Astrocyte of the spinal cord (primary cell): ENCODE results near the gene BABAM2.

Experiments
- DNase-seq: peaks from one replicate; pipeline ENCODE4 v3.0.0; 2011; ENCODE audit warnings: low read depth, low spot score
- H3K4me3 ChIP-seq: 2 replicates; pipeline ENCODE4 v1.5.1; 2011; ENCODE audit warnings: low read depth, mild to moderate bottlenecking, low read length, moderate library complexity
- in situ Hi-C: cut with HindIII; loops from 2 replicates; pipeline ENCODE4 v1.10.0; 2017; ENCODE audit warnings: low sequenced_read_pairs
- TF ChIP-seq, protein P1 (sequence below): IDR thresholded peaks from 2 replicates; pipeline ENCODE4 v1.5.1; 2012; ENCODE audit warnings: low read depth, mild to moderate bottlenecking, low read length, inconsistent platforms

The BABAM2 gene

DNA sequence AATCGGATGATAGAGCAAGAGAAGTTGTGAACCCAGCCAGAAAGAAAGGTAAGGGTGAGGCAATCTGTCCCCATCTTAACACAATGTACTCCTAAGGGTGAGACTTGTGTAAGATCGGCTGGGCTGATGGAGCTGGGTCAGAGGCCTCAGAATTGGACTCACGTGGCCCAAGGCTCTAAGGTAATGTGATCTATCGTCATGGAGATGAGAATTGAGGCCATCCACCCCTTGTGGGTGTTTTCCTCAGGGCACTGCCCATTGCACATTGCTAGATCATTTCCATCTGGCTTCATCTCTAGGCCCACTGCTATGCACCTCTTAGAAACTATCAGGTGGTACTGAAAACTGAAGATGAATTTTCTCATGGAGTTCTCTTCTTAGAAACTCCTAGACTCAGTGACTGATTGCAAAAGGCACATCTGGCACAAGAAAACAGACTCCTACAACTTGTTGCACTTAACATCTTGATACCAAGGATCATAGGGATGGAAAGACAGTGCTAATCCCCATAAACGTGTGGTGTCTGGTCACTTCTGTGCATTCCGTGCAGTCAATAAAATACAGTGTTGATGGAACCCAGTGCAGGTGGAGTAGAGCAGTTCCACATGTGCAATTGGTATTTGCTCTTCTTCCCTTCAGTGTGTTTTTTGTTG lies 273.2 kb downstream of the BABAM2 start:
- TF ChIP-seq, protein P1, sequence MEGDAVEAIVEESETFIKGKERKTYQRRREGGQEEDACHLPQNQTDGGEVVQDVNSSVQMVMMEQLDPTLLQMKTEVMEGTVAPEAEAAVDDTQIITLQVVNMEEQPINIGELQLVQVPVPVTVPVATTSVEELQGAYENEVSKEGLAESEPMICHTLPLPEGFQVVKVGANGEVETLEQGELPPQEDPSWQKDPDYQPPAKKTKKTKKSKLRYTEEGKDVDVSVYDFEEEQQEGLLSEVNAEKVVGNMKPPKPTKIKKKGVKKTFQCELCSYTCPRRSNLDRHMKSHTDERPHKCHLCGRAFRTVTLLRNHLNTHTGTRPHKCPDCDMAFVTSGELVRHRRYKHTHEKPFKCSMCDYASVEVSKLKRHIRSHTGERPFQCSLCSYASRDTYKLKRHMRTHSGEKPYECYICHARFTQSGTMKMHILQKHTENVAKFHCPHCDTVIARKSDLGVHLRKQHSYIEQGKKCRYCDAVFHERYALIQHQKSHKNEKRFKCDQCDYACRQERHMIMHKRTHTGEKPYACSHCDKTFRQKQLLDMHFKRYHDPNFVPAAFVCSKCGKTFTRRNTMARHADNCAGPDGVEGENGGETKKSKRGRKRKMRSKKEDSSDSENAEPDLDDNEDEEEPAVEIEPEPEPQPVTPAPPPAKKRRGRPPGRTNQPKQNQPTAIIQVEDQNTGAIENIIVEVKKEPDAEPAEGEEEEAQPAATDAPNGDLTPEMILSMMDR = no peak
- no peak for DNase-seq
- no peak overlapping the region for H3K4me3 ChIP-seq
- in situ Hi-C loops = no loop called here

DNA sequence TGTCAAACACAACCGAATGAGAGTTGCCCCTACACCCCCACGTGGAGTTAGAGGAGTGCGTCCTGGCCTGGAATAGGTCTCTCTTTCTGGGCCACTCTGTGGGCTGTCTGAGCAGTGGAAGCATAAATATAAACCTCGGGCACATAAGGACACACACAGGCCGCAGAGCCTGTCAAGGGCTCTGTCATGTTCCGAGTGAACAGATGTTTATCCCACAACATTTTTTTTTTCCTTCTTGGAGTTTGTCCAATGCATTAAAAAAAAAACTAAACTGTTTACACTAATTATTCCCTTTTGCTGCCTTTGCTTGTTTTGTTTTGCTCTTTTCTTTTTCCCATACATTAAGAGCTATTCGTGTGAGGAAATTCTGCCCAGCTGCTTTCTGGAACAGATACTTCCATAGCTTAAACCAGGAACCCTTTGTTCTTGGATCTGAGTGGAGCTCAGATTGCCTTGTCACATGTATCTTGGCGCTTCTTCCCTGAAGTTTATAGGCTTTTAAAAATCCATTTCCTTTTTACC lies 273.8 kb downstream of the BABAM2 start:
- DNase-seq = no peak
- in situ Hi-C loops = no loop called here
- no peak overlapping the region for H3K4me3 ChIP-seq
- TF ChIP-seq, protein P1 = no peak

DNA sequence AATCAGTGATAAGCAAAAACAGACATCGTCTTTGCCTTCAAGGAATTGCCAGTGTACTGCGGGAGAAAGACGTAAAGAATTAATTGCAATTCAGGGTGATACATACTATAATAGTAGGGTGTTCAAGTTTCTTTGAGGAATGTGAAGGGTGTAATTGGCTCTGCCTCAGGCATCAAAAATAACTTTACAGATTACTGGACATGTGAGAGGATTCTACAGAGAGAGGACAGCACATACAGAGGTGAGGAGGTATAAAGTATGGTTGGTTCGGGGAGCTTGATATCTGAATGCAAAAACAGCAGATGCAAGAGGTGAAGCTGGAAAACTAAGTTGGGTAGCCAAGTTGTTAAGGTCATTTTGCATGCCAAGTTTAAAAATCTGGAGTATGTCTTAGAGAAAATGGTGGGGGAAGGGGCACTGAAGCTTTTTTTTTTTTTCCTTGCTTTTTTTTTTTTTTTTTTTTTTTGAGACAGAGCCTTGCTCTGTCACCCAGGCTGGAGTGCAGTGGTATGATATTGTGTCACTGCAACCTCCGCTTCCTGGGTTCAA lies 274.6 kb downstream of the BABAM2 start:
- DNase-seq = no peak
- no peak overlapping the region for H3K4me3 ChIP-seq
- TF ChIP-seq, protein P1 = no peak
- in situ Hi-C loops = no loop called here

DNA sequence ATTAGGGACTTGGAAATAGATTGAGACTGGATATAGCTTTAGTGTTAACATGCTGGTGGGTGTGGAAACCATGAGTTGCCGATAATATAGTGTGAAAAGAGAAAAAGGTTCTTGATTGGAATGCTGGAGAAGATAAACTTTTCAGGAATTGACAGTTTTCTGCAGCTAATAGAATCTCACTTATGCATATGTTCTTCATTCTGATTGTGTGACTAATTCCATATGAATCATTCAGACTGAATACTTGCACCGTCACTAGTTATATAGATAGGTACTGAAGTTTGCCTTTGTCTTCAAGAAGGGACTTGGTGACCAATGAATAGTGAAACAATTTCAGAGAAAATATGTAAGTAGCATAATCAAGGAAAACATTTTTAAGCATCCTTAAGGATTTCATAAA lies 276.4 kb downstream of the BABAM2 start:
- in situ Hi-C loops = no loop called here
- H3K4me3 ChIP-seq = no peak overlapping the region
- peak; percentile 41 for DNase-seq
- TF ChIP-seq, protein P1 = no peak

DNA sequence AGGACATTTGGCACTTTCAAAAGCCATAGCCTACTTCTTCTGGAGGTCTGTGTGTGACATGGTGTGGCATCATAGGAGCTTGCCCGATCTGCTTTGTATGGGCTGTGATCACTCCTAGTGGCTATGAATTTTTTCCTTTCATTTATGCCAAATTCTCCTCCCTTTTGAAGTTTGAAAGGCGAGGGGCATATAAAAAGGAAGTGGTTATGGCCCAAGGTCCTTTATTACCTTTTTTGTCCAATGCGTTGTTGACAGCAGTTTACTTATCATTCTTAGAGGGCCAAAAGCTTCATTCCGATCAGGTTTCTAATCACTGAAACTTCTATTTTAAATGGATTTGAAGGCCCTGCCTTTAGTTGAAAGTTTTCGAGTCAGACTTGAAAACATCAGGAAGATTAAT lies 277.8 kb downstream of the BABAM2 start:
- no peak overlapping the region for H3K4me3 ChIP-seq
- DNase-seq = no peak
- in situ Hi-C loops = no loop called here
- TF ChIP-seq, protein P1 = no peak

DNA sequence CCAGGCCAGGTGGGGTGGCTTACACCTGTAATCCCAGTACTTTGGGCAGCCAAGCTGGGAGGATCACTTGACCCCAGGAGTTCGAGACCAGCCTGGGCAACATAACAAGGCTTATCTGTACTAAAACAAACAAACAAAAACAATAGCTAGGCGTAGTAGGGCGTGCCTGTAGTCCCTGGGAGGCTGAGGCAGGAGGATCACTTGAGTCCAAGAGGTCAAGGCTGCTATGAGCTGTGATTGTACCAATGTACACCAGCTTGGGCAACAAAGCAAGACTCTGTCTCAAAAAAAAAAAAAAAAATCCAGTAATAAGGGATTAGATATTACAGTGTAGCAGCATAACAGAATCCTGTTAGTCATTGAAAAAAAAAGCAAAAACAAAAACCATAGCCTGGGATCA lies 279.0 kb downstream of the BABAM2 start:
- H3K4me3 ChIP-seq = no peak overlapping the region
- in situ Hi-C loops = no loop called here
- TF ChIP-seq, protein P1 = no peak
- DNase-seq = no peak
